ENCODE data around the gene COG7. TPM values are rescaled to one million over a fixed set of nuclear protein-coding genes. Genes with fewer than 3 reads are reported as not detected.

Gene COG7
- total and polyA plus RNA-seq, 8 donors = 19.8 to 36.7 (median 31.0) TPM

- Histone ChIP-seq H3K27ac (peak overlapping the region in 1 of 2 donors; percentile 19), H3K9me3 (no peaks in the 10 kb centered on the region), H3K4me1 (no peaks in the 10 kb centered on the region), H3K4me3 (no peak overlapping the region), H3K36me3 (peaks cover 0 to 77% of the 10 kb centered on the region in 2 donors), H3K27me3 (no peaks in the 10 kb centered on the region)
- intact Hi-C loops (cut with DNase I) = no loop called here
- ATAC-seq (peak; percentile 87), DNase-seq (peak in 2 of 4 donors; percentile 30 to 63)
- TF ChIP-seq CTCF (IDR thresholded peaks at IDR 0.05) = no peak
Observed at GRCh38 chr16:23398987-23399805, 53.8 kb downstream of the COG7 start.

DNA sequence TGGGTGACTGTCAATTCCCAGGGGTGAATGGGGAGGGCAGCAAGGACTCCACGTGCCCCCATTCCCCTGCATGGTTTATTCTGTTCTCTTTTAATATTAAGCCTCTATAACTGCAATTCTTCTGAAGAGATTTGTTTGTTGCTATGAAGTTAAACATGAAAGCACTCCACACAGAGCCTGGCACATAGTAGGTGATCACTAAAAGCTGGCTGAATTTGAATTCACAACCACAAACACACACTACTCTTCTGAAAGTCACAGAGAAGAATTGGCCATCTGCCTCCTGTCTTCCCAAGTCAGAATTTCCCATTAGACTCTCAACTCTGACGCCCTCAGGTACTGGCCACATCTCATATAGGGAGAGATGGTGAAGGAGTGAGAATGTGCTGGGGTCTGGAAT, 55.5 kb downstream of the COG7 start:
- DNase-seq (no peak), ATAC-seq (no peak)
- Histone ChIP-seq H3K27ac (no peak overlapping the region), H3K4me3 (no peak overlapping the region), H3K9me3 (no peaks in the 10 kb centered on the region), H3K36me3 (peaks cover 0 to 70% of the 10 kb centered on the region in 2 donors), H3K27me3 (no peaks in the 10 kb centered on the region), H3K4me1 (no peaks in the 10 kb centered on the region)
- intact Hi-C loops (cut with DNase I) = no loop called here
- TF ChIP-seq CTCF (IDR thresholded peaks at IDR 0.05) = no peak

DNA sequence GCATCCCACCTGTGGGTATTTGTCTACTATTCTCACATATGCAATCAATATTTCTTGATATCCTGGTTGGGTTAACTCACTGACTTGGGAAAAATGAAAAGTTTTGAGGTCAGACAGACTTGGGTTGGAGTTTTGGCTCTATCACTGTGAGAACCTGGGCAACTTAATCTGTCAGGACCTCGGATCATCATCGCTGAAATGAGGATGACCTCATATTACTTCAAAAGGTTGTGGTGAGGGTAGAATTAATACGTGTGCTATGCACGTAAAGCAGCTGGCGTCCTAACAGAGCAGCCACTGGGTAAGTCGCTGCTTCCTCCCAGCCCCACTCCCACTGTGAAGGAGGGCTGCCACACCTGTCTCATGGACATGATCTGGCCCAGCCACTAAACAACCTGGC, 57.3 kb downstream of the COG7 start:
- intact Hi-C loops (cut with DNase I) = no loop called here
- H3K9me3 ChIP-seq = no peaks in the 10 kb centered on the region
- no peak for DNase-seq
- H3K36me3 ChIP-seq = peaks cover 0 to 72% of the 10 kb centered on the region in 2 donors
- ATAC-seq = no peak
- H3K27ac ChIP-seq = no peak overlapping the region
- no peak for TF ChIP-seq CTCF (IDR thresholded peaks at IDR 0.05)
- no peaks in the 10 kb centered on the region for H3K27me3 ChIP-seq
- no peak overlapping the region for H3K4me3 ChIP-seq
- H3K4me1 ChIP-seq = no peaks in the 10 kb centered on the region

- no peak for DNase-seq
- H3K27ac ChIP-seq = peak overlapping the region in 1 of 2 donors; percentile 47
- no peak for ATAC-seq
- H3K4me1 ChIP-seq = no peaks in the 10 kb centered on the region
- TF ChIP-seq CTCF (IDR thresholded peaks at IDR 0.05) = no peak
- H3K9me3 ChIP-seq = no peaks in the 10 kb centered on the region
- H3K36me3 ChIP-seq = peaks cover 0 to 75% of the 10 kb centered on the region in 2 donors
- intact Hi-C loops (cut with DNase I) = no loop called here
- H3K4me3 ChIP-seq = no peak overlapping the region
- H3K27me3 ChIP-seq = no peaks in the 10 kb centered on the region
Observed at GRCh38 chr16:23394141-23394831, 58.7 kb downstream of the COG7 start.

- Histone ChIP-seq H3K36me3 (peaks cover 0 to 70% of the 10 kb centered on the region in 2 donors), H3K4me3 (no peak overlapping the region), H3K27me3 (no peaks in the 10 kb centered on the region), H3K27ac (peak overlapping the region in 1 of 2 donors; percentile 47), H3K4me1 (no peaks in the 10 kb centered on the region), H3K9me3 (no peaks in the 10 kb centered on the region)
- intact Hi-C loops (cut with DNase I) = no loop called here
- ATAC-seq = no peak
- DNase-seq = no peak
- no peak for TF ChIP-seq CTCF (IDR thresholded peaks at IDR 0.05)
Observed at GRCh38 chr16:23392223-23392600, 60.8 kb downstream of the COG7 start.

All from left lung (tissue), 10 donors.